DMS53 (cell line): ENCODE results near the gene TUBGCP6.

Experiments used
- DNase-seq: peaks from one replicate; lab custom pipeline; 2025; lab: John Stamatoyannopoulos, UW

Gene TUBGCP6, protein sequence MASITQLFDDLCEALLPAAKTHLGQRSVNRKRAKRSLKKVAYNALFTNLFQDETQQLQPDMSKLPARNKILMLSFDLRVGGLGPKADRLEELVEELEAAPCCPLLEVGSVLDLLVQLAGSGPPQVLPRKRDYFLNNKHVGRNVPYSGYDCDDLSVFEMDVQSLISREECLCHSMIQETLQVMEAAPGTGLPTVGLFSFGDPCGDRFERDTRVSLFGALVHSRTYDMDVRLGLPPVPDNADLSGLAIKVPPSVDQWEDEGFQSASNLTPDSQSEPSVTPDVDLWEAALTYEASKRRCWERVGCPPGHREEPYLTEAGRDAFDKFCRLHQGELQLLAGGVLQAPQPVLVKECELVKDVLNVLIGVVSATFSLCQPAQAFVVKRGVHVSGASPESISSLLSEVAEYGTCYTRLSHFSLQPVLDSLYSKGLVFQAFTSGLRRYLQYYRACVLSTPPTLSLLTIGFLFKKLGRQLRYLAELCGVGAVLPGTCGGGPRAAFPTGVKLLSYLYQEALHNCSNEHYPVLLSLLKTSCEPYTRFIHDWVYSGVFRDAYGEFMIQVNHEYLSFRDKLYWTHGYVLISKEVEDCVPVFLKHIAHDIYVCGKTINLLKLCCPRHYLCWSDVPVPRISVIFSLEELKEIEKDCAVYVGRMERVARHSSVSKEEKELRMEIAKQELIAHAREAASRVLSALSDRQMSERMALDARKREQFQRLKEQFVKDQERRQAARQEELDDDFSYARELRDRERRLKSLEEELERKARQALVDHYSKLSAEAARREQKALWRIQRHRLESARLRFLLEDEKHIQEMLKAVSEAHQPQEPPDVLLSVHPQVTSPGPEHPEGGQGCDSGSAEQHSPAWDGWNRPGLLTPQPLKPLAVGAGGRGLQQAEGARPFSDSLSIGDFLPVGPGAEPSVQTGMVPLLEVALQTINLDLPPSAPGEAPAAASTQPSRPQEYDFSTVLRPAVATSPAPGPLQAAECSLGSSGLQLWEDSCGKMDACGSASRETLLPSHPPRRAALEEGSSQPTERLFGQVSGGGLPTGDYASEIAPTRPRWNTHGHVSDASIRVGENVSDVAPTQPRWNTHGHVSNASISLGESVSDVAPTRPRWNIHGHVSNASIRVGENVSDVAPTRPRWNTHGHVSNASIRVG (N-terminal part only)

DNA sequence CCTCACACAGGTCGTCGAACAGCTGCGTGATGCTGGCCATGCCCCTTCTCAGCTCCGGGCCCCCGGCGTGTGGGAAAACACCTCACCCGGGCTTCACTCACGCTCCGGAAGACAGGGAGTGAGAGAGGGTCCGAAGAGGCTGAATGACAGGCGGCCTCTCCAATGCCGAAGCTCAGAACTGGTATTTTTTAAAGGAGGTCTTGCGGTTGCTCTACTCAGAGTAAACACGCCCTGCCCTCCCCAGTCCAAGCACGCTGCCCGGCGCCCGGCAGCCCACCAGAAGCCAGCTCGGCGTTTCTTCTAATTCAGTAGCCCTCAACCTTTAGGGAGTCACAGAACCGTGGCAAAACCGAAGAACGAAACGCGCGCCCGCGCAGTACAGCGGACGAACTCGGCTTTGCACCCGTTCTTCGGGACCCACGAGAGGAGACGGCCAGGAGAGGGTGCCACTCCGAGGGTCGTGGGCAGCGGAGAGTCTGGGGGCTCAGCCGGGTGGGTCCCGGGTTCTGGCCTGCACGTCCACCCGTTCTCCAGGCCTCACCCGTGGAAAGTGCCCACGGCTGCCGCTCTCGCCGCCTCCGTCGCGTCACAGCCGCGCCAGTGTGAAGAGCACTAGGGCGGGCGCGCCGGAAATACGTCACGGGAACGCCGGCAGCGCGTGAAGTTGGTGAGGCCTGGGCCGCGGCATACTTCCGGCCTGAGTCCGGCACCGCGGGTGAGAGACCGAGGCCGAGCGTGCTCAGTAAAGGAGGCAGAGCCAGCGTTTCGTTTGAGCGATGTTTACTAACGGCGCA lies at the start of gene TUBGCP6:
TSS of gene TUBGCP6 (minus strand) at position 604 of the 794 bp plus-strand sequence. CDS start at position 40, 564 bp downstream.
- DNase-seq = peak; percentile 95

DNA sequence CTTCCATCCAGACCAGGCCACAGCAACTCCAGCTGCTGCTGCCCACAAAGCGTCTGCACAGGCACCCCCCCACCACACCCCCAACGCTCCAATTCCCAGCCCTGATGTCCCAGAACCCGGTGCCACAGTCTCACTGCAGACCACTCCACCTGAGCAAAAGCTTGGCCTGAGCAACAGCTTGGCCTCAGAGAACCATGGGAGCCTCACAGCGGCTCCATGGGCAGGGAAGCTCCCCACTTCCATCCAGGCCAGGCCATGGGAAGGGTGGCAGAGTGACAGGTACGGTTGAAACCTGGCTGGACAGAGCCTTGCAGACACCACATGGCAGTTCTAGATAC lies 49.5 kb upstream of the TUBGCP6 start:
- DNase-seq = peak; percentile 53

DNA sequence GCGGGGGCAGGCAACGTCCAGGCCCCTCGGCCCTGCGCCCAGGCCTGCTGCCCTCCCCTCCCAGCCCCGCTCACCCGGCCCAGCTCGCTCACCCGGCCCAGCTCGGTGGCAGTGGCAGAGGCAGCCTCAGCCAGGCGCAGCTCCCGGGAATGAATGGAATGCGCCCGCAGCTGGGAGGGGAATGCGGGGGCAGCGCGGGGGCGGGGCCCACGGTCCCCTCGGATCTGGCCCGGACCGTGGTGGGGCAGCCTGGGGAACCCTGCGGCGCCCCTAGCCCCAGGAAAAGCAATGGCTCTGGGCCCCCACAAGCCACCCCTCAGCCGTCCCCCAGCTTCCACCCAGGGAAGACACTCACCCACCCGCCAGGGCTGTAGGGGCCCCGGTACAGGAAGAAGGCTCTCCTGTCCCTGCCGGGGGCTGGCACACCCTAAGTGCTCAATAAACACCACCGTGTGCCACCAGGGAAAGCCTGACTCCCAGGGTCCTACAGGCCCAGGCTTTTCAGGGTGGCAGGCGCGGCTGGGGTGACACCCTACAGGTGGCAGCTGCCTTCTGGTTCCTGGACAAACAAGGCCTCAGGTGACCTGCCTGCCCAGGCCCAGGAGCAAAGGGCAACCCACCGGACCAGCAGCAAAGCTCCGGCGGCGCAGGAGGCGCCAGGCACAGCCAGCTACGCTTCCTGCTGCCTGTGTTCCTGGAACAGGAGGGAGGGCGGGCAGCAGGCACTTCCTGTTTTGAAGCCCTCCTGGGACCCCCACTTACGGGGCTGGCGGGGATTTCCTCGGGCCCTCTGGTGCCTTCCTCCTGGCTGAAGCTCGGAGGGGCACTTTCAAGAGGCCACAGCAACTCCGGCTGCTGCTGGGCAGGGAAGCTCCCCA lies 48.9 kb upstream of the TUBGCP6 start:
- DNase-seq = peak; percentile 83

DNA sequence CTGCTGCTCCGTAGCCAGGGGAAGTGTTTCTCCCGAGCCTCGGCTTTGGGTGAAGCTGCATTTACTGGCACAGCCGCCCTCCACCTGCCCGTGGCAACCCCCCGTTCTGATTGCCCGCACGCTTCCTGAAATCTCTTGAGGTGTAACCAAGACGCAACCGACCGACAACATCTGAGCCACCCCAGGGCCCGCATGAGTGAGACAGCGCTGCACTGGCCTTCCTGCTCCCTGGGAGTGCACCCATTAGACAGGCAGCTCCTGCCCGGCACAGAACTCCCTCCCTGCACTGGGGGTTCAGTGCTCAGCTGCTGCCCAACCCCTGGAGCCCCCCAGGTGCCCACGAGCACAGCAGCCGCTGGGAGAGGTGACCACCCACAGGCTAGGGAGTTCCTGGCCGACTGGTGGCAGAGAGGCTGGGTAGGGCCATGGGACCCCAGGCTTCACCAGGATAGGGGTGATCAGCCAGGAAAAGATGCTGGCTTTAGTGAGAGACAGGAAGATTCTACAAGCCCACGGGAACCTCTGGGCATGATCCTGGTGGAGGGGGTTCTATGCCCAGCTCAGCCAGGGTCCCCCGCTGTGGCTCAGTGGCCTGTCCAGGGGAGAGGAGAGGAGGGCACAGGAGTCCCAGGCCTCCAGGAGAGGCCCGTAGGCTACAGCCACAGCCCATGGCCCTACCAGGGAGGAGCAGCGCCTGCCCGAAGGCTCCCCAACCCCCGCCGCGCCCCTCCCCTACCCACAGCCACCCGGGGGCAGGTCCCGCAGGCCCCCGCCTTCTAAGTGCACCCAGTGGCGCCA lies 48.0 kb upstream of the TUBGCP6 start:
- no peak for DNase-seq

DNA sequence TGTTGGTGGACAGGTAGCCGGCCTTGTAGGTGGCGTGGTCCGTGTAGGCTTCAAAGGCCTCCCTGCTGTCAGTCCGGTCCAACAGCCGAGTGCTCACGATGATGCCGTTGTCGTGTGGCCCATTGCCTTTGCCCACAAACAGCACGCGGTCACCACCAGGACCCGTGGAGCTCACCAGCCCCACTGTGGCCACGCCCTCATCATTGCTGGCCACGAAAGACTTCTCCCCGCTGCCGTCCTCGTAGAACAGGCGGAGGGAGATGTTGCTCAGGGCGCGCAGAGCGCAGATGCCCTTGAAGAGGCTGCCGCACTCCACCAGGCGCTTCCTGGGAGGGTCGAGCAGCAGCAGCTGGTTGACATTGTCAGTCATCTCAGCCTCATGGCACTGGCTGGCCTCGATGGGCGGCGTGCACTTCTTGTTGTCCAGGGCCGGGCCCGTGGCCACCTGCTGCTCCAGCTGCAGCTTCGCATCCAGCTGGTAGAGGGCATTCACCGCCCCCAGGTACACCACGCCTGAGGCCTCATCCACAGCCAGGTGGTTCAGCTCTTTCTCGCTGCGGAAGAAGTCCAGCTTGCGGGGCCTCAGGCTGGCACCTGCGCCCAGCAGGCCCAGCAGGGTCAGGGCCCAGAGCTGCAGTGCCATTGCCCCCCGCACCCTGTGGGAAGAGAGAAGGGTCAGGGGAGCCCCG lies 45.3 kb upstream of the TUBGCP6 start:
- DNase-seq = peak; percentile 85

DNA sequence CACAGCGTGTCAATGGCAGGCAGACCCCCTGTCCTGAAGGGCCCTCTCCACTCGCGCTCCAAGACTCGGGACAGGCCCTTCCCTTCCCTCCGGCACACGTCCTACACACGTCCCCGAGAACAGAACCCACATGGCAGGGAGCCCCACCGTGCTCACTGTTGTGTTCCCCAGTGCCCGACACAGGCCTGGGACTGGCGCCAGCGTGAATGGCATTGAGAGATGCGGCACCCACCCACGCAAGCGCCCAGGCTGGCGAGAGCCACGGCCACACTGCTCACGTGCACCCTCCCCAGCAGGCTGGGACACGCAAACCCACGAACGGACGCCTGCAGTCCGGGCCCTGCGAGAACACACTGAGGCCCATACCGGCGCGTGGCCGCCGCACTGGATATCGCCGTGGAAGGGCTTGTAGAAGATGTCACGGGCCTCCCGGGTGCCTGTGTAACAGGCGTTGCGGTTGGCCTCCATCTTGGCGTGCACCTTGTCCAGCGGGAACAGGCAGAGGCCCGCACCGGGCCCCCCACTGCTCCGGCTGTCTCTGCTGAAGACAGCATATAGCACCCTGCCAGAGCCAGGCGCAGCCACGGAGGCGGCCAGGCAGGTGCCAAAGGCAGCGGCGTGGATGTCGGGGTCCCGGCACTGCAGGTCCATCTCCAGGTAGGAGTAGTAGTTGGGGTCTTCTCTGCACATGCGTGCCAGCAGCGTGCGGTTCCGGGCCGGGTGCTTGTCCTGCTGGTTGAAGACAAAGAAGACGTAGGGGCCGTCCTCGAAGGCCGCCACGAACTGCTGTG lies 44.5 kb upstream of the TUBGCP6 start:
- DNase-seq = no peak

DNA sequence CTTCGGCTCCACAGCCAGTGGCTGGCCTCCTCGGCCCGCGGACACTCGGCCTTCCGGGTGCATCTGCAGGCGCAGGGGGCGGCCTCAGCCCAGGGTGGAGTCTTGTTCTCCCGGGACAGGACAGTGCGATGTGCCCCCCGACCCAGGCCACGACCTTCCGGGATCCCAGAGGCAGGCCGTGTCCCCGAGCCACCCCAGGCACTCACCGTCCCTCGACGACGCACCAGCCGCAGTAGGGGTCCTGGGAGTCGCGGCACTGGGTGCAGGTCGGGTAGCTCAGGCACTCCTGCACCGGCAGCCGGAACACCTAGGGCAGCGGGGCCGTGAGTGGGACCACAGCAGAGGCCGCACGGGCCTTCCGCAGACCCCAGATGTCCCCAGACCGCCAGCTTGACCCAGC lies 42.9 kb upstream of the TUBGCP6 start:
- DNase-seq = no peak

DNA sequence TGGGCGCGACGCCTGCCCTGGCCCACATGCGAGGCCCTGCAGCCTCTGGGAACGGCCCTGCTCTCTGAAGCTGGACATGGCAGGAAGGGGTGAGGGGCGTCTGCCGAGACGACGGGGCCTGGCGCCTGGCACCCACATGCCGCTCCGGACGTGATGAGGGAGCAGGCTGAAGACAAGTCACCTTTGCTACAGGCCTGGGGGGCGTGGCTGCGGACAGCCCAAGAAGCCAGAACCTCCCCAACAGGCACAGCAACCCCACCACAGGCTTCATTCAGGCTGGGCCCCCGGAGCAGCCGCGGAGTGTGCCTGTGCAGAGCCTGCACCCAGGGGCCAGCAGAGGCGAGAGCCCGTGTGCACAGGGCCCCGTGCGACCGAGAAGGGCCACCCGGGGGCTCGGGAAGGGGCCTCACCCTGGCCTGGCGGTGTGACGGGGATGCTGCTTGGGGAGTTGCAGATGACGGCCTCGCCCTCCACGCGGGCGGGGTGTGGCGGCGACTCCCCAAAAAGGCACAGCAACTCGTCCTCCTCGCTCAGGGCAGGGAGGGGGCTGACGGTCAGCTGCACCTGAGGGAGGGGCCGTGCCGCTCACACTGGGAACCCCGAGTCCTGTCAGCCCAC lies 42.0 kb upstream of the TUBGCP6 start:
- DNase-seq = no peak

DNA sequence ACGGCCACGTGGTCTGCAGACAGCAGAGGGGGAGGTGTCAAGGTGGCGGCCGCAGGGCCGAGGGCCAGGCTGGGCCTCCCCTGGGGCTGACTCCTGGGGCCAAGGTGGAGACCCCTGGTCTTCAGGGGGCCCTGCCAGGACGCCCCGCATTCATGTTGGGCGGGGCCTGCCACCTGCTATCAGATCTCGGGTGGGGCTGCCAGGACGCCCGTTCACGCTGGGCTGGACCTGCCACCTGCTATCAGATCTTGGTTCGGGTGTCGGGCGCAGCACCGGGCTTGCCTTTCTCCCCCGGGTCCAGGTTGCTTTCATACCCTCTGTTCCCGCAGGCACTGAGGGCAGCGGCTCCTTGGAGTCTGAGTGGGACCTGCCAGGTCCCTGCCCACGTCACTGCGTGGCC lies 41.5 kb upstream of the TUBGCP6 start:
- DNase-seq = no peak

DNA sequence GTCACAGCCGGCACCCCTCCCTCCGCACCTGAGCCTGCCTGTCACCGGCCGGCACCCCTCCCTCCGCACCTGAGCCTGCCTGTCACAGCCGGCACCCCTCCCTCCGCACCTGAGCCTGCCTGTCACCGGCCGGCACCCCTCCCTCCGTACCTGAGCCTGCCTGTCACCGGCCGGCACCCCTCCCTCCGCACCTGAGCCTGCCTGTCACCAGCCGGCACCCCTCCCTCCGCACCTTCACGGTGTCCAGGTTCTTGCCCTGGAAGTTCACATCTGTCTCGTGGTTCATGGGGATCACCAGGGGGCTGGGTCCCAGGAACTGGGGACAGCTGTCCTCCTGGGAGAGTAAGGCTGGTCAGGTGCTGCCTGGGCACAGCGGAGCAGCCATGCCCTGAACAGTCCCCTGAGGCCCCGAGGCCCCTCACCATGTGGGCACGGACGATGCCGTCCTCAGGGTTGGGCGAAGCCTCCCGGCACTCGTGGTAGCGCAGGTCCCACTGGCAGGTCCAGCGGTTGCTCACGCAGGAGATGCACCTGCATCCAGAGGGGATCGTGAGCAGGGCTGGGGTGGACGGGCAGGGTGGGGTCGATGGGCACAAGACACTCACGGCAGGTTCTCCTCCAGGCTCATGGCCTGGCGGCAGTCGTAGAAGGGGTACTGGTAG lies 40.9 kb upstream of the TUBGCP6 start:
- no peak for DNase-seq

DNA sequence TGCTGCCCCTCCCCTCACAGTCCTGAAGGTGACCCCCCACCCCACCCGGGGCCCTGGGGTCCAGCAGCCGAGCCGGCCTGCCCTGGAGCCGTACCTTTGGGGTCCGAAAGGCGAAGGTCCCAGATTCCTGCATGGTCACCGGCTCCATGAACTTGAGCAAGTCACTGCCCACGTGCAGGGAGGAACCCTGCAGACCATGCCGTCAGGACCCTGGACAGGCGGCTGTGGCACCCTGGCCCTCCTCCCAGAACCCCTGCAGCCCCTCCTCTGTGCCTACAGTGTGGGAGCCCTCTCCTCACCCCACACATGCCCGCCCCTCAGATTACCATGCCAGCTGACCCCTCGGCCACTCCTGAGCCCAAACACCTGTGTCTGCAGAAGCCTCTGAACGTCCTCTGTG lies 39.7 kb upstream of the TUBGCP6 start:
- no peak for DNase-seq

DNA sequence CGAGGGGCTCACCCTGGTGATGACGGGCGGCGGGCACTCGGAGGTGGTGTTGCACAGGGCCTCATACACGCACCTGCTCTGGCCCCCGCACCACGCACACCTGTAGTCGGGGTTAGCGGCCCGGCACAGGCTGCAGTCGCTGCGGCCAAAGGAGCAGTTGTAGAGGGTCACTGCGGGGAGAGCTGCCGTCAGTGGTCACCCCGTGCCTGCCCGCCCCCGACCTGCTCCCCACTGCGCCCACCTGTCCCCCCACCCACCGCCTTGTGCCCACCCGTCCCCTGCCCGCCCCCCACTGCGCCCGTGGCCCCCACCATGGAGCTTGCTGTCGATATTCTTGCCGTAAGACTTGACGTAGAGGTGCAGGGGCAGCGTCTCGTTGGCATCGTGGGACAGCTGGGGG lies 39.0 kb upstream of the TUBGCP6 start:
- DNase-seq = no peak

DNA sequence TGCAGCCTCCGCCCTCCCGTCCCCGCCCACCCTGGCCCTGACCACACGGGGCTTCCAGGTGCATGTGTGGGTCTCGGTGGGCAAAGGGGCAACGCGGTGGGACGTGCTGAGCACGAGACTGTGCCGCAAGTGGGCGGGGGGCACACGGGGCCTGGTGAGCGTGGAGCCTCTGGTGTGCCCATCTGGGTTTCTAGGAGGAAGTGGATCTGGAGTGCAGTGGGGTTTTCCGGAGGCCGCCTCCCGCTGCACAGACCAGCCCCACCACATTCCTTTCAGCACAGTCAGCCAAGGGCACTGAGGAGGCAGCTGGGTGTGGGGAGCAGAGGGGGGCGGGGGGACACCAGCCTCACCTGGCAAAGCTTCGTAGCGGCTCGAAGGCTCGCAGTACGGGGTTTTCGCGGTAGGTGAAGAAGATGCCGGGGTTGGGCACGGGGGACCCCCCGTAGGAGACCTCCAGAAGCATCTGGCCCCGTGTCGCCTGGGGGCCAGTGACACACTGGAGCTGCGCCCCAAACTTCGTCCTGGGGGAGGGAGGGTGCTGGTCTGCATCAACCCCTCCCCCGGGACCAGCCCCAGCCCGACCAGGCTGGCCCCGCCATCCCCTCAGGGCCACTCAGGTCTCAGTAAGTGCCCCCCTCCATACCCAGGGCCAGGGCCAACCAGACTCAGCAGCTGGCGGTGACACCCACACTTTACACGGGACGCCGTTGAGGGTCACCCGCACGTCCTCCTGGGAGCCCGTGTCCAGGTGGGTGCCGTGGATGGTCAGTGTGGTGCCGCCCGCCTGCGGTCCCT lies 37.7 kb upstream of the TUBGCP6 start:
- peak; percentile 88 for DNase-seq

DNA sequence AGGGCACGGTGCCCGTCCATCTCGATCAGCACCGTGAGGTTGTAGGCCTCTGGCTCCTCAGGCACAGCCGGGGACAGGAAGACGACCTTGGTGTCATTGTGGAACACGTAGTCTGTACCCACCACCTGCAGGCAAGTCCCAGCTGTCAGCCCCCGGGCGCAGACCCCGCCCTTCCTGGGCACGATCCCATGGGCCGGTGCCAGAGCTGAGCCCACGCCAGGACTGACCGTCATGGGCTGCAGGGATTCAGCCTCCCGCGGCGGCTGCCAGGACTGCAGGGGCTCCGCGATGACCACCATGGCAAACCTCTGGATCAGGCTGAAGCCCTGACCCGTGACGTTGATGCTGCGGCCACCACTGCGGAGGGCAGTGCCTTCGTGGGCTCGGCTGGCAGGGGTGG lies 37.1 kb upstream of the TUBGCP6 start:
- DNase-seq = peak; percentile 30

DNA sequence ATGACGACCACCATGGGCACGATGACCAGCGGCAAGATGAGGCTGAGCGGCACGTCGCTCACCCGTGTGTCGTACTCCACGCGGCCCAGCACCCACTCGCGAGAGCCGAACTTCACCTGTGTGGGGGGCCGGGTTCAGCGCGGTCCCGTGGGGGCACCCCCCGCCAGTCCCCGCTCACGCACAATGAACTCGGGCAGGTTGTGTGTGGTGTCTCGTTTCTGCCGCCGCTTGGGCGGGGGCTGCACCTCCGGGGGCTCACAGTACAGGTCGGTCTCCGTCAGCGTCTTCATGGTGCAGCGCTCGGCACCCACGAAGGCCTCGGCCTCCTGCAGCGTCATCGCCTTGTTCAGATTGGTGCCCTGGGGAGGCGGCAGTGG lies 36.5 kb upstream of the TUBGCP6 start:
- no peak for DNase-seq

DNA sequence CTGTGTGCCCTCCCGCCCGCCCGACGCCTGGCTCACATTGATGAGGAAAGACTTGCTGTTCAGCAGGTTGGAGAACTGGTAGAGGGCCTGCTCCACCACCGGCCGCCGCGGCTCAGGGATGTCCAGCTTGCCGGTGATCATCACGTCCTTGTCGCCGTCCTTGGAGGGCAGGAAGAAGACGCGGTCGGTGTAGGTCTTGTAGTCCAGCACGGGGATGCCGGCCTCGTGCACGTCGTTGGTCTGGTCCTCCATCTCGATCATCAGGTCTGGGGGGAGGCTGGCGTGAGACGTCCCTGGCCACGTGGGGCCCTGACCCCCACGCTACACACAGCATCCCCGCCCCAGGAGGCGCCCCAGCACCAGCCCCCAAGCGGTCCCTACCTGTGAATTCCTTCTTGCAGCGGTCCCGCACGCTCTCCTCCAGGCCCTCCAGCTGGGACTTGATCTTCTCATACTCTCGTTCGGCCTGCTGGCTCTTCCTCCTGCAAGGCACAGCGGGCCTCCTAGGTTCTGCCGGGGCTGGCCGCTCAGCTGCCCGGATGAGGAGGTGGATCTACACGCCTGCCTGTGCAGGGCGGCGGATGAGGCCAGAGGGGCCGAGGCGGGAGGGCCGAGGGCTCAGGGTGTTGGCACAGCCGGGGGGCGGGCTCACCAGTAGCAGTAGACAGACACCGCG lies 36.0 kb upstream of the TUBGCP6 start:
- no peak for DNase-seq
